Dermis blood vessel endothelial cell (primary cell): Measurements from ENCODE around the gene TSEN54. TPM values are rescaled to one million over a fixed set of nuclear protein-coding genes. Genes with fewer than 3 reads are reported as not detected.
"Not testable (repeated sequence)": the region's sequence is repeated elsewhere in the genome, so short reads cannot be mapped to it uniquely, and the experiment has no call there.

Experiments
- DNase-seq: peaks from one replicate; pipeline ENCODE4 v3.0.0; 2010
- total RNA-seq: library from RNA; depleted of rRNA; stranded (reverse); fragments of >200 nt; gene quantifications from 2 replicates; pipeline ENCODE4 v1.2.3, GENCODE V29; 2014

The TSEN54 gene
- total RNA-seq = 14.5 and 16.8 TPM in 2 replicates

GRCh38 chr17:75516255-75516618 is at the start of gene TSEN54:
Gene TSEN54 (plus strand): TSS chr17:75516528. CDS start chr17:75516561, 33 bp downstream.
- peak; percentile 89 for DNase-seq

- no peak for DNase-seq
Observed at GRCh38 chr17:75468291-75468754, 48.0 kb upstream of the TSEN54 start.

- no peak for DNase-seq
Observed at GRCh38 chr17:75468779-75469373, 47.5 kb upstream of the TSEN54 start.

GRCh38 chr17:75471207-75471606 is 45.1 kb upstream of the TSEN54 start:
- no peak for DNase-seq

- no peak for DNase-seq
Observed at GRCh38 chr17:75472119-75472518, 44.2 kb upstream of the TSEN54 start.

- no peak for DNase-seq
Observed at GRCh38 chr17:75473246-75473645, 43.1 kb upstream of the TSEN54 start.

GRCh38 chr17:75474736-75475135 is 41.6 kb upstream of the TSEN54 start:
- DNase-seq = no peak

GRCh38 chr17:75475144-75475835 is 41.0 kb upstream of the TSEN54 start:
- DNase-seq = peak; percentile 33

GRCh38 chr17:75475851-75476250 is 40.5 kb upstream of the TSEN54 start:
- peak; percentile 52 for DNase-seq

- no peak for DNase-seq
Observed at GRCh38 chr17:75476271-75476671, 40.1 kb upstream of the TSEN54 start.

- no peak for DNase-seq
Observed at GRCh38 chr17:75476752-75477489, 39.4 kb upstream of the TSEN54 start.

GRCh38 chr17:75477490-75477862 is 38.9 kb upstream of the TSEN54 start:
- DNase-seq = not testable (repeated sequence)

GRCh38 chr17:75478508-75478907 is 37.8 kb upstream of the TSEN54 start:
- no peak for DNase-seq

- DNase-seq = no peak
Observed at GRCh38 chr17:75480281-75480680, 36.0 kb upstream of the TSEN54 start.

- no peak for DNase-seq
Observed at GRCh38 chr17:75481194-75482068, 34.9 kb upstream of the TSEN54 start.

GRCh38 chr17:75482098-75482942 is 34.0 kb upstream of the TSEN54 start:
- DNase-seq = no peak

GRCh38 chr17:75485688-75486087 is 30.6 kb upstream of the TSEN54 start:
- DNase-seq = no peak

- no peak for DNase-seq
Observed at GRCh38 chr17:75486151-75486550, 30.2 kb upstream of the TSEN54 start.

- no peak for DNase-seq
Observed at GRCh38 chr17:75486951-75487350, 29.4 kb upstream of the TSEN54 start.

GRCh38 chr17:75487351-75488070 is 28.8 kb upstream of the TSEN54 start:
- peak; percentile 60 for DNase-seq
